Activated CD4-positive, alpha-beta T cell treated with anti-CD3 and anti-CD28 coated beads for 24 hours (primary cell): ENCODE results near the gene PDXP.
"Not testable (repeated sequence)": the region's sequence is repeated elsewhere in the genome, so short reads cannot be mapped to it uniquely, and the experiment has no call there.

Source experiments
- DNase-seq, 2 donors: peaks; one replicate each; pipeline ENCODE4 v3.0.0-alpha.2; 2020; ENCODE audit warnings: low read depth in 2 of 2

Gene PDXP, protein sequence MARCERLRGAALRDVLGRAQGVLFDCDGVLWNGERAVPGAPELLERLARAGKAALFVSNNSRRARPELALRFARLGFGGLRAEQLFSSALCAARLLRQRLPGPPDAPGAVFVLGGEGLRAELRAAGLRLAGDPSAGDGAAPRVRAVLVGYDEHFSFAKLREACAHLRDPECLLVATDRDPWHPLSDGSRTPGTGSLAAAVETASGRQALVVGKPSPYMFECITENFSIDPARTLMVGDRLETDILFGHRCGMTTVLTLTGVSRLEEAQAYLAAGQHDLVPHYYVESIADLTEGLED

DNA sequence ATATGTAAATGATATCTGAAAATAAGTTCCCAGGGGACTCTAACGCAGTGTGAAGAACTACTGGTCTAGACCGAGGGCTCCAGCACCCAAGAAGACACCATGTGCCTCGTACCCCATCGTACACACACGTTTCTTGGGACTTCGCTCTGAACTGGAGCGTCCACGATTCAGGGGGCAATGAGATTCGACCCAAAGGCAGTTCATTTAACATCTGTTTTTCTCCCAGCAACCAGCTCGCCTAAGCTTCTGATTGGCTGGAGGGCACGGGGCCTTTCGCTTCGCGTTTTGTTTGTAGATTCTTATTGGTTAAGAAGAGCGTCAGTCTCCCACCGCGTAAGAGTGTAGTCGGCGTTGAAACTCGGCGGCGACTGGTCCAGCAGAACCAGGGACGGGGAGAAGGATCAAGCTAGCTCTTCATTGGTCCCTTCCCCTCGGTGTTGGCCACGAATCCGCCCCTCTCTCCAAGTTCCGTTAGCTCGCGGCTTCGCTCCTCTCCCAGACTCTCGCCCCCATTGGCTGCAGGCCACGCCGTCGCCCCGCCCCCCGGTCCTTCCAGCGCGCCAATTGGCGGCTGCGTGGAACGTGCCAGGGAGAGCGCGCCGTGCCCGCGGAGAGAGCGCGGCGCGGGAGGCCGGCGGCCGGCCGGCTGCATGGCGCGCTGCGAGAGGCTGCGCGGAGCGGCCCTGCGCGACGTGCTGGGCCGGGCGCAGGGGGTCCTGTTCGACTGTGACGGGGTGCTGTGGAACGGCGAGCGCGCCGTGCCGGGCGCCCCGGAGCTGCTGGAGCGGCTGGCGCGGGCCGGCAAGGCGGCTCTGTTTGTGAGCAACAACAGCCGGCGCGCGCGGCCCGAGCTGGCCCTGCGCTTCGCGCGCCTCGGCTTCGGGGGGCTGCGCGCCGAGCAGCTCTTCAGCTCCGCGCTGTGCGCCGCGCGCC is at the start of gene PDXP:
Gene PDXP (plus strand): TSS at position 591 of the 933 bp plus-strand sequence. CDS start 60 bp downstream, at position 651.
- peak; percentile 98 for DNase-seq

DNA sequence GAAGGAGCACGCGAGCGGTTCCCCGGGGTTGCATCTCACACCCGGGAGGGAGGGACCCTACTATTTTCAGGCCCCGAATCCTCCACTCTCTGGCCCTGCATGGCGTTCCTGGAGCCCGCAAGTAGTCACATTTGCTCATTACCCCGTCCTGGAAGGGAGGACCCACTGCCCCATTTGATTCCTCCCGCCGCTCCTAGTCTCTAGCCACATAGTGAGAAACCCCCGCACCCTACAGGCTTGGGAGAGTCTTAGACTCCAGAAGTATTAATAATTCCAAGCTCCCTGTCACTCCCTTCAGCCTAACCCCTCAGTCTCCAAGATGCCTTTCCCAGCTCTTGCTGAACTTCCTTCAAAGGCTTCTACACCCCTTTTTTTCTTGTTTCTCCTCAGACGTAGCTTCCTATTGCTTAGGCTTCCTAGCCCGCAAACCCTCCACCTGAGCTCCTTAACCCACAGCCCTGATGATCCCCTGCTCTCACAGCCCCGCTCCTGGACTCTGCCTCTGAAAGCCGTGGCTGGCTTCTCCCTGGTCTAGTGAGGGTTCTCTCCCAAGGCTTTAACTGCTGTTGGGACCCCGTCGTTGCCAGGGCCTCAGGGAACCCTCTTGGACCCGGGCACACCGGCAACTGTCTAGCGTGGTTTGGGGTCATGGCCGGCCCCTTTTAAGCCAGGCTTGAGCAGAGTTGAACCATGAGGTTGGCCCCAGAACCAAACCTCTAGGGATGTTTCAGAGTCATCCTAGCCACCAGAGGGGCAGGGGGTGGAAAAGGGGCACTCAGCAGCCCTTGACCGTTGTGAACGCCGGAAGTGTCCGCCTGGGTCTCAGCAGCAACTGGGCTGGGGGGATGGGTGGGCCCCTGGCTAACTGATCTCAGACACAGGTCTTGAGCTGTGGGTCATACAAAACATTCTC is 49.0 kb upstream of the PDXP start:
- no peak for DNase-seq

DNA sequence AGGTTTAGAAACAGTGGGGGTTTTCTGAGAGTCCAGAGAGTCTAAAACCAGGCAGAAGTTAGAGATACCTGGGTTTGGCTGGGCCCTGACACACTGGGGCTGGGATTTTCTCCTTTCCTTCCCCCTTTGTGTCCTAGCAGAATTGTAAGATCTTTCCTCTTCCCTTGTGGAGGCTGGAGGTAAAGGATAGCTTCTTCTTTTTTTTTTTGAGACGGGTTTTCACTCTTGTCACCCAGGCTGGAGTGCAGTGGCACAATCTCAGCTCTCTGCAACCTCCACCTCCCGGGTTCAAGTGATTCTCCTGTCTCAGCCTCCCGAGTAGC is 48.4 kb upstream of the PDXP start:
- not testable (repeated sequence) for DNase-seq

DNA sequence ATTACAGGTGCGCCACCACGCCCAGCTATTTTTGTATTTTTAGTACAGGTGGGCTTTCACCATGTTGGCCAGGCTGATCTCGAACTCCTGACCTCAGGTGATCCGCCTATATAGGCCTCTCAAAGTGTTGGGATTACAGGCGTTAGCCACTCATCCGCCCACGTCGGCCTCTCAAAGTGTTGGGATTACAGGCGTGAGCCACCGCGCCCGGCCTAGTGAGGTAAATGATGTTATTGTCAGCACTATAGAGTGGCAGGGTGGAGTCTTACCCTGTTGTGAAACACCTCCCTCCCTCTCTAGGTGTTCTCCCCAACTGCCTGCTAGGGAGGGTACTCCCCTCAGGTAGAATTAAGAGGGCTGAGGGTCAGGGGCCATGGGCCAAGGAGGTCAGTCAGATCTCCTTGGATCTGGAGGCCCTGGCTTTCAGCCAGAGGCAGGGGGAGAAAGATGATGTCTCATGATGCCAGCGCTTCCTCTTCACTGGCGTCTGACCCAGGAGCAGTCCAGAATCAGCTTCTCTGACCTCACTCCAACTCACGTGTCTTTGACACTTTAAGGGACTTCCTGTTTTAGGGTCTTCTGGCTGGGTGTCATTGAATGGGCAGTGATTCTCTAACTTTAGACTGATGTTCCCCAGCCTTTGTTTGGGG is 47.9 kb upstream of the PDXP start:
- no peak for DNase-seq

DNA sequence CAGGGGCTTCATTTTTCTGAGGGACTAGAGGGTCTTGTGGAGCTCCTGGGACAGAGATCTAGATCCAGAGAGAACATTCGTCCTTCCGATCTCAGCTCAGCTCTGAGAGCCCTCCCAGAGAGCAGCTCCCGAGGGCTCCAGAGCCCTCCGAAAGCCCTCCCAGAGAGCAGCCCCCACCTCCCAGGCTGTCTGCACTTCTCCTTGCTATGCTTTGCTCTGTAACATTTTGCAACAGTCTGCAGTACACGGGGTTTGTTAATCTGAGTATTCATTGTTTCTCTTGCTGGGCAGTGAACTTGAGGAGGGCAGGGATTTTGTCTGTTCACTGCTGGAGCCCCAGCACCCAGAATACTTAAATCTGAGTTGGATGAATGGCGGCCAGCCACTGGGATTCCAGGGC is 47.3 kb upstream of the PDXP start:
- DNase-seq = no peak

DNA sequence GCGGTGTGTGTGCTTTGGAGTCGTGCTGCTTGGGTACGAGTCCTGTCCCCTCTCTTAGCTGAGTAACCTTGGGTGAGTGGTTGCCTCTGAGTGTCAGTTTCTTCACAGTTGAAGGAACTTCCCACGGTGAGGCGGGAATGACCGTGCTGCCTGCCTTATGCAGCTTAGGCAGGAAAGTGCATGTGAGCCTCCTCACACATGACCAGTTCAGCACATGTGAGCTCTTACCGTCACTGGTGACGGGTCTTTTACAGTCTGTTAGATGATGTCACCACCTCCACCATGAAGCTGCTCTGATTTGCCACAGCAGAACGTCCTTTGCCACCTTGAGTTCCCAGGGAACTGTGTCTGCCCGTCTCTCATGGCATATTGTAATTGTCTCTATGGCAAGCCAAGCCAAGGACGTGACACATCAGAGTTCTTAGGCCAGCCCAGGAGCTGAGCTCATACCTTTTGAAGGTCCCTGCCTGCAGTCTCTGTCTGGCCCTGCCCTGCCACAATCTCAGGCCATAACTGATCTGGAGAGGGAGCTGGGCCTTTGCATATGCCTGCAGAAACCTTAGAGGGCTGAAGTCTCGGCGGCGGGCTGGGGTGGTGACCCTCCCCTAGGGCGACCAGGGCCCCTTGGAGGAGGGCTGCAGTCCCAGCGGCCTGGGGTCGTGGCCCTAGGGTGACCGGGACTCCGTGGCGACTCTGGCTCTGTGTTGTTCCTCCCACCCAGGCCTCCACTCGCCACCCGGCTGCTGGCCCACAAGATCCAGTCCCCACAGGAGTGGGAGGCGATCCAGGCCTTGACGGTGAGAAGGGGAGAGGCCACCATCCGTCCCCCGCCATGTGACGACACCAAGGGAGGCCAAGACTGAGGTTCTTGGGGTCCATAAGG is 42.1 kb upstream of the PDXP start:
- DNase-seq = no peak

DNA sequence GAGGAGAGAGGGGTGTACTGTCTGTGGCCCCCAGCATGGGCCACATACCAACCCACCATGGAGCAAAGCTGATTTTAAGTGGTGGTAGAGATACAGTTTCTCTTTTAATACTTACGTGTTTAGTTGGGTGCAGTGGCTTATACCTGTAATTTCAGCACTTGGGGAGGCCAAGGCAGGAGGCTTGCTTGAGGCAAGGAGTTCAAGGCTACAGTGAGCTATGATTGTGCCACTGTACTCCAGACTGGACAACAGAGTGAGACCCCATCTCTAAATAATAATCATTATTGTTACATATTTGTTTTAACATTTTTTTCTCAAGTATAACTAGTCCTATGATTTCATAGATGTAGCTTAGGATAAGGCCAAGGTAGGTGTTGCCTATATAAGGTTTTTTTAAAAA is 41.1 kb upstream of the PDXP start:
- DNase-seq = no peak

DNA sequence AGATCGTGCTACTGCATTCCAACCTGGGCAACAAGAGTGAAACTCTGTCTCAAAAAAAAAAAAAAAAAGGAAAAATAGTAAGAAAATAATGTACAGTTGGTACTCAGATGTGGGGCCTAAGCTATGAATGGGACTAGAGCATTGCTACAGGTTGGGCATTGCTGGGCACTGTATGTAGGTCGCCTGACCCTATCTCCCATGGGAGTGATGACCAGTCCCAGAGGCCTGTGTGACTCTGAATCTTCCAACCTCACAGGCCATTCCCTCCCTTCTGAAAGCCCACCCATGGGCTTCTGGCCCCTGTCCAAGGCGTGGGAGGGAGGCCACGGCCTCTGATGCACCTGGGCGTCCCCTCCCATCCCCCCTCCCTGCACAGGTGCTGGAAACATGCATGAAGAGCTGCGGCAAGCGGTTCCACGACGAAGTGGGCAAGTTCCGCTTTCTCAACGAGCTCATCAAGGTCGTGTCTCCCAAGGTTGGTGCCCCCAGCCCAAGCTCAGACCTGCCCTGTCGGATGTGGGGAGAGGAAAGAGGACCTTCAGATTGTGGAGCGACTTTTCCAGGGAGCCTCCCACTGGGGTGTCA is 40.4 kb upstream of the PDXP start:
- DNase-seq = no peak

DNA sequence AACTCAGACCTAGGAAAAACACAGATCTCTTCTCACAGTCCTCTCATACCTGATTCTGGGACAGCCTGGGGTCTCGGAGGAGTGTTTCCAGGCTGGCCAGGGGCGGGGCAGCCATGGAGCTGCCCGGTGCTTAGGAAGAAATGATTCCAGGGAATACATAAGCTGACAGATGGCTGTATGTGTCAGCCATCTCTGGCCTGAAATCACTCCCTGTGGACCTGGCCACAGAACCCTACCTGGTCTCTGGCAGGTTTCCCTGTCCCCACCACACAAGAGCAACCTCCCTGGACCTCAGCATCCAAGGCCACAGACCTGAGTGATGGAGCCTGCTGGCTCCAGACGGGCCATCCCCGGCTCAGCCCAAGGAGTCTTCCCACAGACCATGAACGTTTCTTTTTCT is 39.8 kb upstream of the PDXP start:
- no peak for DNase-seq

DNA sequence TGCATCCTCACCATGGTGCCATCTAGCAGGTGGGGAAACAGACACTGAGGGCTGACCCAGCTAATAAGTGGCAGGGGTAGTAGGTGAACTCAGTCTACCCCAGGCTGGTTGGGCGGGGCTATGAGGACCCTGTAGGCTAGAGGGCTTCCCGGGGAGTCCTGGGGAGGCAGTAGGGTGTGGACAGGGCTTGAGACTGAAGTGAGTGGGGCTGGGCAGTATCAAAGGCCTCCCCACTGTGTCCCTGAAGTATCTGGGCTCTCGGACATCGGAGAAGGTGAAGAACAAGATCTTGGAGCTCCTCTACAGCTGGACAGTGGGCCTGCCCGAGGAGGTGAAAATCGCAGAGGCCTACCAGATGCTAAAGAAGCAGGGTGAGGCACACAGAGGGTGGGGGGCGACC is 38.5 kb upstream of the PDXP start:
- no peak for DNase-seq

DNA sequence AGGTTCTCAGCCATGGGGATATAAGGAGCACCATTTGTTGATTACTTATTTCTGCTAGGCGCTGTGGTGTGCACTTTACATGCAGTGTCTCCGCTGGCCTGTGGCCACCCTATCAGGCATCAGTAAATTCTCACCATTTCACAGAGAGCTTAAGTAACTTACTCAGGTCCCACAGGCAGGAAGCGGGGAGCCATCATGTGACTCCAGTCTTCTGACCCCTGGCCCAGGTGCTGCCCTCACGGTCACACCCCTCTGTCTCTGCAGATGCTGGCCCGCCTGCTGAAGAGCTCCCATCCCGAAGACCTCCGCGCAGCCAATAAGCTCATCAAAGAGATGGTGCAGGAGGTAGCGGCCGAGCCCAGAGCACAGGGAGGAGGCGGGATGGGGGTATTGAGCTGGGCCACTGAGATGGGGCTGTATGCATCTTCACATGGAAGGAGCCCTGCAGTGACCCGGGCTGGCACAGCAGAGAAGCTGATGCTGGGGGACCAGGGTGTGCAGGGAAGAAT is 37.1 kb upstream of the PDXP start:
- no peak for DNase-seq

DNA sequence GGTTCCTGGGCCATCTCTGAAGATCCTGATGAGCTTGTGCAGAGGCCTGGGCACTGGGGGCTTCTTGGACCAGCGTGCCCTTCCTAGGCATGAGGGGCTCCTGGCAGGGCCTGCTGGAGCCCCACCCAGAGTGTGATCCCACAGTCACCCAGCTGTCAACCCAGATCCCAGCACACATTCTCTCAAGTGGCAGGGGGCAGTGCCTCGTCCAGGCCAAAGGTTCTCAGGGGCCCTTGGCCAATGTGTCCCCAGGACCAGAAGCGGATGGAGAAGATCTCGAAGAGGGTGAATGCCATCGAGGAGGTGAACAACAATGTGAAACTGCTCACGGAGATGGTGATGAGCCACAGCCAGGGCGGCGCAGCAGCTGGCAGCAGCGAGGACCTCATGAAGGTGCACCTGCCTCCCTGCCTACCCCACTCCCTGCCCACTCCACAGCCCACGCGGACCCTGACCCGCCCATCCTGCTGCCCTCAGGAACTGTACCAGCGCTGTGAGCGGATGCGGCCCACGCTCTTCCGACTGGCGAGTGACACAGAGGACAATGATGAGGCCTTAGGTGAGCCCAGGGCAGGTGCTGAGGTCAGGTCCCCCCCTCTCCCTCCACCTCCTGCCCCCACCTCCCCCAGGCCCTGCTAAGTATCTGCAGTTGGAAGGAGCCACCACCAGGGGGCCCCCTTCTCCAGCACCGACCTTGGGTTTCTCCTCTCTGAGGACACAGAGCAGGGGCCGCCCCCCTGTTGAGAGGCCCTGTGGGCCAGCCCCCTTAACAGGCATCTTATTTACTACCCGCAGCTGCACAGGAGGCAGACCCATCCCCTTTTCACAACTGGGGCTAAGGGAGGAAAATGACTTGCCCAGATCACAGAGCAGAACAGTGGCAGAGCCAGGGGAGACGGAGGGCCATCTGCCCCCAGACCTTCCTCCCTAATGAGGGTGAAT is 35.2 kb upstream of the PDXP start:
- peak; percentile 66 to 69 for DNase-seq

DNA sequence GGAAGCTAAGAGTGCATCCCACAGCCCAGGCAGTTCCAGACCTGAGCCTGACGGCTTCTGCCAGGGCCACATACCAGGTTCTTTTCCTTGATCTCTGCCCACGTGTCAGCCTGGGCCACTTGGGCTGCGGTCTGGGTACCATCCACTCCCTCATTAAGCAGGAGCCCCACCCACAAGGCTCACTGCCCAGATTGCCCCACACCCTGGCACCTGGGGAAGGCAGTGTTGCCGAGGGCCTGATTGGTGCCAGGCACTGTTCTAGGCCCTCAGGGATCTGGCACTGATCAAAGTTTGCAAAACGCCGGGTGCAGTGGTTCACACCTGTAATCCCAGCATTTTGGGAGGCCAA is 34.5 kb upstream of the PDXP start:
- no peak for DNase-seq

DNA sequence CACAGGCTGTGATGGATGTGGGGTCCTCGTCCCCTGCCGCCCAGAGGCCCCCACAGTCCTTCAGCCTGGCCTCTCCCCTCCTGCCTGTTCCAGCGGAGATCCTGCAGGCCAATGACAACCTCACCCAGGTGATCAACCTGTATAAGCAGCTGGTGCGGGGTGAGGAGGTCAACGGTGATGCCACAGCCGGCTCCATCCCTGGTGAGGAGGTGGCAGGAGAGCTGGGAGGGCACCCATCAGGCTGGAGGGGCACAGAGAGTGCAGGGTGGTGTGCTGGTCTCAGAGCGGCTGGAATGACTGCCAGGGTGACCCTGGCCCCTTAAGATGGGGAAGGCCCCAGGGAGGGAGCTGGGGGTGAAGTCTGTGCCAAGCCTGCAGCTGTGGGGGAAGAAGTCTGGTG is 33.6 kb upstream of the PDXP start:
- DNase-seq = no peak

DNA sequence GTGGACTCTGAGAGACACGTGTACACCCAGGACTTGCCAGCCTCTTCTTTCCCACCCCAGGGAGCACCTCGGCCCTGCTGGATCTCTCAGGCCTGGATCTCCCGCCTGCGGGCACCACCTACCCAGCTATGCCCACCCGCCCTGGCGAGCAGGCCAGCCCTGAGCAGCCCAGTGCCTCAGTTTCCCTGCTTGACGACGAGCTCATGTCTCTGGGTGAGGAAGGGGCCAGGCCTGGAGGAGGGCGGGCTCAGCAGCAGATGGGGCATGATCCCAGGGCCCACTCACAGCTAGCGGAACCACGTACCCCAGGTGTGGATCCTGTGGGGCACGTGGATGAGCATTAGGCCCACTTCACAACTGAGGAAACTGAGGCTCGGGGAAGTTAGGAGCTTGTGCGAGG is 32.8 kb upstream of the PDXP start:
- no peak for DNase-seq

DNA sequence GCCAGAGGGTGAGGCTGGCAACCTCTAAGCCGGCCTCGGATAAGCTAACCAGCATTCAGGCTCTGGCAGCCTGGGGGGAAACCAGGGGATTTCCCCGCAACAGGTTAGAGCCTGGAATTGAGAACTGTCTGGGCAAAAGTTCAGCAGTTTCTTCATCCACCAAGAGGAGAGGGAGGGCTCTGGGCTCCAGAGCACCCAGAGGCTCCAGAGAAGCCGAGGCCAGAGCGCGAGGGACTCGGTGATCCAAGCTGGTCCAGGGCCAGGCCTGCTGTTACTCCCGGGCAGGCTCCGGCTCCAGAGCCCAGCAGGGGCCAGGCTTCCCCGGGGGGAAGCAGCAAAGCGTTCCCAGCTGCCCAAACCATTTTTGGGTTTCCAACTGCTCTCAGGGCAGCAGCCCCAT is 32.4 kb upstream of the PDXP start:
- no peak for DNase-seq

DNA sequence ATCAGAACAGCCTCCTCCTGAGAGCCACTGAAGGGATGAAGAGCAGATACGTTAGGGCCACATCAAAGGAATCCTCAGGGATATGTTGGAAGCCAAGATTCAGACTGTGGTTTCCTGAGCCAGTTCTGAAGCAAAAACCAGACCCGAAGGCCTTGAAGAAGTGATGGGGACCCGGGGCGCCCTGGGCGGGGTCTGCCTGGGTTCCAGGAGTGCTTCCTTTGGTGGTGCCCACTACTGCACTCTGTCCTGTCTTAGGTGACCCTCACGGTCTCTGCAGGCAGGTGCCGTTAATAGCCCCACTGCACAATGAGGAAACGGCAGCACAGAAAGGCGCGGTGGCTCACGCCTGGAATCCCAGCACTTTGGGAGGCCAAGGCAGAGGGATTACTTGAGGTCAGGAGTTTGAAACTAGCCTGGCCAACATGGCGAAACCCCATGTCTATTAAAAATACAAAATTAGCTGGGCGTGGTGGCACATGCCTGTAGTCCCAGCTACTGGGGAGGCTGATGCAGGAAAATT is 31.9 kb upstream of the PDXP start:
- DNase-seq = no peak

DNA sequence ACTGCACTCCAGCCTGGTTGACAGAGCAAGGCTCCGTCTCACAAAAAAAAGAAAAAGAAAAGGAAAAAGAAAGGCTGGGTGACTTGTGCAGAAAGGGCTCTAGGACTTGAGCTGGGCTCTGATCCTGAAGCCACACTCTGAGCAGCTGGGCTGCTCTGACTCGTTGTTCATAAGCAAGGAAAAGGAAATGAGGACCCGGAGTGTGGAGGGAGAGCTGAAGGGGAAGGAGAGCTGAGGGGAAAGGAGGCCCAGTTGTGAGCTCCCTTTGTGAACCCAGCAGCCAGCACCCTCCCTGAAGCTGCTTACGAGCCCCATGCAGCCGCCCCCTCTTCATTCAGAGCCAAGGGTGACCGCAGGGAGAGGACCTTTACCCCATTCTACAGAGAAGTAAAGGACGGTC is 31.4 kb upstream of the PDXP start:
- no peak for DNase-seq

DNA sequence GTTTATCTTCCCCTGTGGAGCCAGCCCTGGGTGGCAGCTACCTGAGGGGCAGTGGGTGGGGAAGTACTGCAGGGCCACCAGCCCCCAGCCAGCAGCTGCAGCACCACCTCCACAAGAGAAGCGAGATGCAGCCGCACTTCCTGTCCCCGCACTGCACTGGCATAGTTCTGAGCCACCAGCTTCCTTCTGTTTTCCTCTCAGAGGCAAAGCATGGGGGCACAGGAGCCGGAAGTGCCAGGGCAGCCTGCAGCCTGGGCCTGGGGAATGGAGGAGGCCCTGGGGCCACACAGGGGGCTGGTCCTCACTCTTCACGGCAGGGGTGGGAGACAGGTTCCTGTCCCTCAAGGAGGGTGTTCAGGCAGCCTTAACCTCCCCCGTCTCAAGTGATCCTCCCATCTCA is 31.0 kb upstream of the PDXP start:
- DNase-seq = no peak
